AG10803 (cell line): ENCODE results near the gene SPTAN1.

ENCODE experiments used
- DNase-seq: peaks from one replicate; pipeline ENCODE4 v3.0.0; 2010; ENCODE audit warnings: low read depth
- H3K4me3 ChIP-seq: 2 replicates; pipeline ENCODE4 v1.5.1; 2011; ENCODE audit warnings: mild to moderate bottlenecking, low read length, control low read depth
- TF ChIP-seq, protein P1 (sequence below): conservative IDR thresholded peaks from 2 replicates; pipeline ENCODE4 v1.5.1; 2011; ENCODE audit warnings: mild to moderate bottlenecking, low read length, control low read depth, inconsistent platforms

Gene SPTAN1

DNA sequence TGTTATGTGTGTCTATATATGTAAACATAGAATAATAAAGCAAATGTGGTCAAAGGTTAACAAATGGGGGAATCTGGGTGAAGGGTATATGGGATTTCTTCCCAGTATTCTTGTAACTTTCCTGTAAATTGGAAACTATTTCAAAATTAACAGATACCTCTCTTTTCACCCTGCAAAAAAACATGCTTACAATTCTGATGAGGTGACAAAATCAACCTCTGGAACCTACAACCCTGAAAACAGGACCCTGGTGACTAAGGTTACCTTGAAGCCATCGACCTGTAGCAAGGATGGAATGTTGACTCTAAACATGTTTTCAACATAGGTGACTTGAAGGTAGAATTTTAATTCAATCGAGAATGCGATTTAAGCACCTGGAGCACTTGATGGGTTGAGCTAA is 5.9 kb upstream of the SPTAN1 start:
- DNase-seq, result no peak
- TF ChIP-seq, protein P1, sequence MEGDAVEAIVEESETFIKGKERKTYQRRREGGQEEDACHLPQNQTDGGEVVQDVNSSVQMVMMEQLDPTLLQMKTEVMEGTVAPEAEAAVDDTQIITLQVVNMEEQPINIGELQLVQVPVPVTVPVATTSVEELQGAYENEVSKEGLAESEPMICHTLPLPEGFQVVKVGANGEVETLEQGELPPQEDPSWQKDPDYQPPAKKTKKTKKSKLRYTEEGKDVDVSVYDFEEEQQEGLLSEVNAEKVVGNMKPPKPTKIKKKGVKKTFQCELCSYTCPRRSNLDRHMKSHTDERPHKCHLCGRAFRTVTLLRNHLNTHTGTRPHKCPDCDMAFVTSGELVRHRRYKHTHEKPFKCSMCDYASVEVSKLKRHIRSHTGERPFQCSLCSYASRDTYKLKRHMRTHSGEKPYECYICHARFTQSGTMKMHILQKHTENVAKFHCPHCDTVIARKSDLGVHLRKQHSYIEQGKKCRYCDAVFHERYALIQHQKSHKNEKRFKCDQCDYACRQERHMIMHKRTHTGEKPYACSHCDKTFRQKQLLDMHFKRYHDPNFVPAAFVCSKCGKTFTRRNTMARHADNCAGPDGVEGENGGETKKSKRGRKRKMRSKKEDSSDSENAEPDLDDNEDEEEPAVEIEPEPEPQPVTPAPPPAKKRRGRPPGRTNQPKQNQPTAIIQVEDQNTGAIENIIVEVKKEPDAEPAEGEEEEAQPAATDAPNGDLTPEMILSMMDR, result no peak
- no peak overlapping the region for H3K4me3 ChIP-seq

DNA sequence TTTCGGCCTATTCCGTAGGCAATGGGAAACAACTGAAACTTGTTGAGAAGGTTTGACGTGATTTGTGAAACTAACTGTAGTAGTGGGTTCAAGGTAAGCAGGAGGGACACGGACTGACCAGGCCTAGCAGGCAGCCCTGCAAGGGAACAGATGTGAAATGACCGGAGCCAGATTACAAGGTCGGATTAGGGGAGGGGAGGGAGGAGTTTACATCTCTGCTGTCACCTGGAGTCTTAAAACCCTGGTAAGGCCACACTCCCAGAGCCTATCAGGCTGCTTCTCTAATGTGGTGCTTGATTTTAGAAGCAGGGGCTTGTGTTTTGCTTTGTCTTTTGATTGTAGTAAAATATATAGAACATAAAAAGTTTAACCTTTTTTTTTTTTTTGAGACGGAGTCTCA is 3.5 kb upstream of the SPTAN1 start:
- no peak overlapping the region for H3K4me3 ChIP-seq
- TF ChIP-seq, protein P1, result no peak
- DNase-seq, result no peak

DNA sequence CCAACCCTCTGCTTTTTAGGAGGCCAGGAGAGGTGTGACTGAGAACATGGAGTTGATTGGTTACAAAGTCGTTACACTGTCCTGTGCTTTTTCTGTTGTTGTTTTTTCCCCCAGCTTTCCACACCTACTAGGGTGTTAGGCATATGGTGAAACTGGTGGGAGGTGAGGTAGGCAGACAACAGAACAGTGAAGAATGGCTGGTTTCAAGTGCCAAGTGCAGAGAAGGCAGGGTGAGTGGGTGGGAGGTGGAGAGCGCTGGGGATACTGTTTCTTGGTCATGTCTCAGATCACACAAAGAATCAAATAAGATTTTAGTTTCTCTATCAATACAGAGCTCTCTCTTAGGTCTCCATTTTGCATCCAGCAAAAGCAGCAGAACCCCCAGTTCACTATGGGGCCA is 2.2 kb upstream of the SPTAN1 start:
- no peak for DNase-seq
- H3K4me3 ChIP-seq, result no peak overlapping the region
- TF ChIP-seq, protein P1, result no peak

DNA sequence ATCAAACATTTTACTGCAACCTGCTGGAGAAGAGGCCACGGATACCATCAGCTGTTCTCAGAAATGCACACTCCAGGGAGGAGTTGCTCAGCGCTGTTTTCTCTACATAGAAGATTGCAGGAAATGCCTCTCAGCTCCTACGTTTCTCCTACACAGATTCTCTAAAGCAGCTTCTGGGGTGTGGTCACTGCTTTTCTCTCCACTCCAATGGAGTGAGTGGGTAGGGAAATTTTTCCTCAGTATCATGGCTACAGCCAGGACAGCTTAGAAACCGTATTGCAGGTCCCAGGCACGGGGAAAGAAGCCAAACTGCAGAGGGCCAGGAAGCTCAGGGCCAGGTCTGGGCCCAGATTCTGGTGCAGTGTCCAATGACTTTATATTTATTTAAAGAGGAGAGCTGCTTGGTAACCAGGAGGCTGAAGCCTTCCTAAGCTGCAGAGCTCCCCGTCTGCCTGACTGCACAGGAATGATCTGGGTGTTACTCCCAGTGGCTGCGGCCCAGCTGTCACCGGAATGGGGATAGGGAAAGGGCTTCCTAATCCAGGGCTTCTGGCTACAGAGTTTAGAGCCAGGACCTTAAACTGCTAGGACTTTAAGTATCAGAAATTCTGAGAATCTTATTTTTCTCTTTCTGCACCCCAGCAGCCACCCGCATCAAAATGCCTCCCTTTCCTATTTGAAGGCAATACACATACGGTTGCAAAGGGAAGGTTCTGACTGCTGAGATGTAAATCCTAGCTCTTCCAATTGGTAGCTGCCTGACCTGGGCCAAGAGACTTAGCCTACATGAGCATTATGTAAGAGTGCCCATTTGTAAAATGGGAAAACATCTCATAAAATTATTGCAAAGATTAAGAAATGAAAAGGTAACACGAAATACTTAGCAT is 1.4 kb upstream of the SPTAN1 start:
- peak overlapping the region; percentile 69 for H3K4me3 ChIP-seq
- TF ChIP-seq, protein P1, result no peak
- peak; percentile 47 for DNase-seq

DNA sequence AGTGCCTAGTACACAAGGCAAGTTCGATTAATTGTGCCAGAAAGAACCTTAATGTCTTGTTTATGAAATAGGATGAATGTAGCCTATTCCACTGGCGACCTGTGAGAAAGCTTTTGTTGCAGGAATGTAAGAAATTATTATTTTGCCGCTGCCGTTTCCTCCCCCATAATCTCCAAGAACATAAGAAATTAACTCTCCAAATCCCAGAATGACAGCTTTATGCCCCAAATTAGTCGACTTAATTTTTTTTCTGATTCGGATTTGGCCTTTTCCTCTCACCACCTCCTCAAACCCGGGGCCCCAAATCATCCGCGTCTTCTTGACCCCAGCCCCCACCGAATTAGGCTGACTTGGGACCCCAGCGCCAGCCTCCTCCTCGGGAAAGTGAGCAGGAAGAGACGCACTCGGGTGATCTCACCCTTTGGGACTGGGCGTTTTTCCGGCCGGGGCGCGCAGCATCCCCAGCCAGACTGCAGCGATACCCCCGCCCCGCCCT is 682 bp upstream of the SPTAN1 start:
- DNase-seq, result no peak
- H3K4me3 ChIP-seq, result peak overlapping the region; percentile 69
- TF ChIP-seq, protein P1, result no peak

DNA sequence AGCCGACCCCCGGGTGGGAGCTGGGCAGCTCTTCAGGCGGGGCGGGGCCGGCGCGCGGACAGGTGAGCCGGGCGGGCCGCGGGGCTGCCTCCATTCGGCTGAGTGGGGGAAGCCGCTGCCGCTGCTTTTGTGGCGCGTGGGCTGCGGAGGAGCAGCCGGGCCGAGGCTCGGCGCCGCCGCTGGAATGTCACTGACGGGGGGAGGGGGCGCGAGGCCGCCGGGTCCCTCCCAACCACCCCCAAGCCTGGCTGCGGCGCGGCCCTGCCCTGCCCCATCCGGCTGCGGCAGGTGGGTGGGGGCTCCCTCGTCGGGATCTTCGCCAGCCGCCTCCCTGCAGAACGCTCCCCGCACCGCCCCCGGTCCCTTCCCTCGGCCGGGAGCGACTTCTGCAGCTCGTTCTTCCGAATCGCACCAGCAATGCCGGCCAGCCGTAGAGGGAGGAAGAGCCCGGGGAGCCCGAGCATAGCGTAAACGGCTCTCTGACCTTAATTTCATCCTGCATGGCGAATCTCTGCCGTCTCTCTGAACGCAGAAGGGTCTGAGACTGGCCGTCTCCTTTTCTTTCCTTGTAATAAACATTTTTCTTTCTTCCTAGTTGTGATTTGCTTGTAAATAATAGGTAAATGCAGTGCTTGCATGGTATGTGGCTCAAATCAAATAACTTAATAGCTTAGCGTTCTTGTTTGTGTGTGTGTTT is 505 bp downstream of the SPTAN1 start:
- TF ChIP-seq, protein P1, result no peak
- peak; percentile 20 for DNase-seq
- peak overlapping the region; percentile 89 for H3K4me3 ChIP-seq

DNA sequence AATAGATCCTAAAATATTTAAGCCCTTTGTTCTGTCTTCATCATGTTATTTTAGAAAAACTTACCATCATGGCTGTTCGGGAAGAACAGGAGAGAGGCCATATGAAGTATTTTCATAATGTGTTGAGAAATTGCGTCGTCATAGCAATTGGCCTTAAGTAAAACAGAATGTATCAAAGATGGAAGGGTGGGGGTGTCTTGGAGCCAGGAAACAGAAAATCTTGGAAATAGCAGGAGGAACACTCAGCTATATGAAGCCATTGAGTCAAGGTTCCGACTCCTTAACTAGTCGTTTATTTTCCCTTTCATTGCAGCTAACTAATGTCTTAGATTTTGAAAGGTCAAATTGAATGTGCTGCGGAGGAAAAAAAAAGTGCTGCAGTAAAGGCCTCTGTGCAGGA is 1.3 kb downstream of the SPTAN1 start:
- H3K4me3 ChIP-seq, result peak overlapping the region; percentile 89
- TF ChIP-seq, protein P1, result no peak
- DNase-seq, result peak; percentile 86
